Measurements from ENCODE around the gene BICRAL.

BICRAL gene

DNA sequence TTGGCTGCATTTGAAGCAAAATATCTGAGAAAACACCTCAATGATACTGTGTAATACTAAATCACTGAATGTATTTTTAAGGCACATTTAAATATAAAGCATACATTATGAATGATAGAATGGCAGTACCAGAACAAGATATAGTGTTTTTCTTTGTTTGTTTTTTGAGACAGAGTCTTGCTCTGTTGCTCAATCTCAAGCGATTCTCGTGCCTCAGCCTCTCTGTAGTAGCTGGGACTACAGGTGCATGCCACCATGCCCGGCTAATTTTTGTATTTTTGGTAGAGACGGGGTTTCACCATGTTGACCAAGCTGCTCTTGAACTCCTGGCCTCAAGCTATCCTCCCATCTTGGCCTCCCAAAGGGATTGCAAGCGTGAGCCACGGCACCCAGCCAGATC, 2.3 kb upstream of the BICRAL start:
- TF ChIP-seq, protein P1, sequence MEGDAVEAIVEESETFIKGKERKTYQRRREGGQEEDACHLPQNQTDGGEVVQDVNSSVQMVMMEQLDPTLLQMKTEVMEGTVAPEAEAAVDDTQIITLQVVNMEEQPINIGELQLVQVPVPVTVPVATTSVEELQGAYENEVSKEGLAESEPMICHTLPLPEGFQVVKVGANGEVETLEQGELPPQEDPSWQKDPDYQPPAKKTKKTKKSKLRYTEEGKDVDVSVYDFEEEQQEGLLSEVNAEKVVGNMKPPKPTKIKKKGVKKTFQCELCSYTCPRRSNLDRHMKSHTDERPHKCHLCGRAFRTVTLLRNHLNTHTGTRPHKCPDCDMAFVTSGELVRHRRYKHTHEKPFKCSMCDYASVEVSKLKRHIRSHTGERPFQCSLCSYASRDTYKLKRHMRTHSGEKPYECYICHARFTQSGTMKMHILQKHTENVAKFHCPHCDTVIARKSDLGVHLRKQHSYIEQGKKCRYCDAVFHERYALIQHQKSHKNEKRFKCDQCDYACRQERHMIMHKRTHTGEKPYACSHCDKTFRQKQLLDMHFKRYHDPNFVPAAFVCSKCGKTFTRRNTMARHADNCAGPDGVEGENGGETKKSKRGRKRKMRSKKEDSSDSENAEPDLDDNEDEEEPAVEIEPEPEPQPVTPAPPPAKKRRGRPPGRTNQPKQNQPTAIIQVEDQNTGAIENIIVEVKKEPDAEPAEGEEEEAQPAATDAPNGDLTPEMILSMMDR (IDR thresholded peaks at IDR 0.05; ENCODE audit: low read depth, low read length) = no peak
- TF ChIP-seq EZH2phosphoT487 (IDR thresholded peaks at IDR 0.05; ENCODE audit: low read depth) = no peak
- no peak overlapping the region for H3K27ac ChIP-seq (ENCODE audit: low read length)
- peaks cover 68% of the 10 kb centered on the region for H3K4me1 ChIP-seq (ENCODE audit: low read length)

DNA sequence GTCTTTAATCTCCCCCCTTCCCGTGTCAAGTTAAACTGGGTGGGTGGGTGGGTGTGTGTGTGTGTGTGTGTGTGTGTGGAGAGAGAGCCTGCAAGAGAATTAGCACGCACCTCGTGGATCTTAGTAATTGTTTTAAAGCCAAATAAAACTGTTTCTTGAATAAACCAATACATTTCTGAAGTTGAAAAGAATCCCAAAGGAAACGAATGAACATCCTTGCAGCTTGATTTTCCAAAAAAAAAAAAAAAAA, 381 bp upstream of the BICRAL start:
- Histone ChIP-seq H4K20me1 (ENCODE audit: insufficient read depth, low read length) (no peaks in the 10 kb centered on the region), H3K27ac (ENCODE audit: low read length) (peak overlapping the region; percentile 85), H3K4me2 (ENCODE audit: low read length) (peak overlapping the region; percentile 54), H3K4me3 (ENCODE audit: low read length) (peak overlapping the region; percentile 80), H3K36me3 (replicated peaks; ENCODE audit: low read depth, low read length) (peaks cover 4% of the 10 kb centered on the region), H3K9ac (ENCODE audit: low read length) (peak overlapping the region; percentile 93), H3K9me3 (ENCODE audit: insufficient read depth, low read length) (no peaks in the 10 kb centered on the region), H3K4me1 (ENCODE audit: low read length) (peaks cover 53% of the 10 kb centered on the region), H2AFZ (ENCODE audit: low read depth, low read length) (no peak overlapping the region), H3K79me2 (ENCODE audit: low read length) (peaks cover 40% of the 10 kb centered on the region), H3K27me3 (ENCODE audit: low read depth, low read length) (no peaks in the 10 kb centered on the region)
- TF ChIP-seq, protein P1 (IDR thresholded peaks at IDR 0.05; ENCODE audit: low read depth, low read length) = no peak
- no peak for TF ChIP-seq EZH2phosphoT487 (IDR thresholded peaks at IDR 0.05; ENCODE audit: low read depth)

More for the DNA sequence above, 2.3 kb upstream of the BICRAL start:
- H3K9me3 ChIP-seq (ENCODE audit: insufficient read depth, low read length) = no peaks in the 10 kb centered on the region
- H3K4me3 ChIP-seq (ENCODE audit: low read length) = no peak overlapping the region
- H3K79me2 ChIP-seq (ENCODE audit: low read length) = peaks cover 21% of the 10 kb centered on the region
- no peaks in the 10 kb centered on the region for H3K36me3 ChIP-seq (replicated peaks; ENCODE audit: low read depth, low read length)
- no peaks in the 10 kb centered on the region for H3K27me3 ChIP-seq (ENCODE audit: low read depth, low read length)
- no peaks in the 10 kb centered on the region for H4K20me1 ChIP-seq (ENCODE audit: insufficient read depth, low read length)
- H2AFZ ChIP-seq (ENCODE audit: low read depth, low read length) = no peak overlapping the region
- no peak overlapping the region for H3K9ac ChIP-seq (ENCODE audit: low read length)
- no peak overlapping the region for H3K4me2 ChIP-seq (ENCODE audit: low read length)

DNA sequence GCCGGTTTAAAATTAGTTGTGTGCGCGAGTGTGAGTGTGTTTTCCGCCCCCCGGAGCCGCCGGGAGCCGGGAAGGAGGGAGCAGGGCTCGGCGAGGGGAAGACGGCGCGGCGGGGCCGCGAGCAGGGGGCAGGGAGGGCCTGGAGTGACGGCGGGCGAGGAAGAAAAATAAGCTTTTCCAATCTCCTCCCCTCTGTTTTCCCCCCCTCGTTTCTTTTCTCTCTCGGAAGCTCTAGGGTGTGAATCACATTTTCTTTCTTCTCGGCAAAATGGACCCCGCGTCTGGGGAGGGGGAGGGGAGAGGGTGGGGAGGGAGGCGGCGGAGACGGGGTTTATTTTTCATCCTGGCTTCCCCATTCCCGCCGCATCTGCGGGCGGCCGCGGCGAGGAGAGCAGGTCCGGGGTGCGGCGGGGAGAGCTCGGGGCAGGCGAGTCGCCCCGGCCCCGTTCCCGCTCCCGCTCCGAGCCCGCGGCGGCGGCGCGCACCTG, 881 bp downstream of the BICRAL start:
- no peak for TF ChIP-seq EZH2phosphoT487 (IDR thresholded peaks at IDR 0.05; ENCODE audit: low read depth)
- TF ChIP-seq, protein P1 (IDR thresholded peaks at IDR 0.05; ENCODE audit: low read depth, low read length) = no peak
- H4K20me1 ChIP-seq (ENCODE audit: insufficient read depth, low read length) = no peaks in the 10 kb centered on the region
- peaks cover 52% of the 10 kb centered on the region for H3K79me2 ChIP-seq (ENCODE audit: low read length)
- H3K4me2 ChIP-seq (ENCODE audit: low read length) = peak overlapping the region; percentile 77
- no peak overlapping the region for H2AFZ ChIP-seq (ENCODE audit: low read depth, low read length)
- peaks cover 4% of the 10 kb centered on the region for H3K36me3 ChIP-seq (replicated peaks; ENCODE audit: low read depth, low read length)
- peaks cover 41% of the 10 kb centered on the region for H3K4me1 ChIP-seq (ENCODE audit: low read length)
- H3K27ac ChIP-seq (ENCODE audit: low read length) = peak overlapping the region; percentile 85
- peak overlapping the region; percentile 93 for H3K9ac ChIP-seq (ENCODE audit: low read length)
- H3K9me3 ChIP-seq (ENCODE audit: insufficient read depth, low read length) = no peaks in the 10 kb centered on the region
- H3K4me3 ChIP-seq (ENCODE audit: low read length) = peak overlapping the region; percentile 80
- H3K27me3 ChIP-seq (ENCODE audit: low read depth, low read length) = no peaks in the 10 kb centered on the region

DNA sequence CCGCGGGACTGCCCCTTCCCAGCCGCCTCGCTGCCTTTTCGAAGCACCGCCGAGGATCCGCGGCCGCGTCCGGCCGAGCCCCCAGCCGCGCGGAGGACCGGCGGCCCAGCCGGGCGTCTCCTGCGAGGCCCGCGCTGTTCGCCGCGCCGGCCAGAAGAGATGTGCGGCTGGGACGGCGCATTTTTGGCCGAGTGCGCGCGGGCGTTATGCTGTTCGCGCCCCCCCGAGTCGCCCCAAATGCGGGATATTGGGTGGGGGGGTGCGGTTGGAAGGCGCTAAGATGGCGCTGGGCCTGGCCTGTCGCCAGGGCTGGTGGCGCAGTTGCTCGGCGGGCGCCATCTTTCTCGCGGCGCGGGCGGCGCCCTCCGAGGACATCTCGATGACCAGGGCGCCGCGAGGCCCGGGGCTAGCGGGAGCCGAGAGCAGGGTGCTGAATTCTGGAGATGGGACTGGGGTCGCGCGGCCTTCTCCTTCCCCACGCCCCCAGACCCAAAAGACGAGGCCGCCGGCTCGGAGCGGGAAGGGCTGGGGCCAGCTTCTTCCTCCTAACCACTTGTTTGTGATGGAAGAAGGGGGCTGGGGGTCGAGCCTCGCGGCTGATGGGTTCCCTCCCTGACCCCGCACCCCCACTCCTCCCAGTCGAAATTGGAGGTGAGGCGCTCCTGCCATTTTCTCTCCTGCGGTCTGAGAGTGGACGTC, 1.5 kb downstream of the BICRAL start:
- Histone ChIP-seq H3K27me3 (ENCODE audit: low read depth, low read length) (no peaks in the 10 kb centered on the region), H3K9me3 (ENCODE audit: insufficient read depth, low read length) (no peaks in the 10 kb centered on the region), H3K36me3 (replicated peaks; ENCODE audit: low read depth, low read length) (peaks cover 4% of the 10 kb centered on the region), H3K4me2 (ENCODE audit: low read length) (peak overlapping the region; percentile 77), H3K4me3 (ENCODE audit: low read length) (peak overlapping the region; percentile 80), H3K79me2 (ENCODE audit: low read length) (peaks cover 54% of the 10 kb centered on the region), H2AFZ (ENCODE audit: low read depth, low read length) (peak overlapping the region; percentile 37; the same call in 1 of the 2 replicates), H3K4me1 (ENCODE audit: low read length) (peaks cover 35% of the 10 kb centered on the region), H4K20me1 (ENCODE audit: insufficient read depth, low read length) (no peaks in the 10 kb centered on the region), H3K27ac (ENCODE audit: low read length) (peak overlapping the region; percentile 85), H3K9ac (ENCODE audit: low read length) (peak overlapping the region; percentile 93)
- TF ChIP-seq EZH2phosphoT487 (IDR thresholded peaks at IDR 0.05; ENCODE audit: low read depth) = no peak
- TF ChIP-seq, protein P1 (IDR thresholded peaks at IDR 0.05; ENCODE audit: low read depth, low read length) = no peak

Measured in OCI-LY3 (cell line).